ENCODE measurements around the gene LIN37.

LIN37 gene

DNA sequence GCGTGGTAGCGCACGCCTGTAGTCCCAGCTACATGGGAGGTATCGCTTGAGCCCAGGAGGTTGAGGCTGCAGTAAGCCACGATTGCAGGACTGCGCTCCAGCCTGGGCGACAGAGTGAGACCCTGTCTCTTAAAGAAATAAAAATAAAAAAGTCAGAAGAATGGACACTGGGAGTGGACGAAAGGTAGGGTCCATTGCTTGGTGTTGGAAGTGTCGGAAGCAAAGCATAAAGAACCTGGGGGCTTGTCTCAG is 26.6 kb downstream of the LIN37 start:
- DNase-seq (ENCODE audit: low read depth): no peak

GRCh38 chr19:35775298-35776101 is 27.1 kb downstream of the LIN37 start, which contains the start of gene ARHGAP33:
Gene ARHGAP33 (plus strand): TSS chr19:35775564. CDS start chr19:35775659, 95 bp downstream.
- peak; percentile 88 for DNase-seq (ENCODE audit: low read depth)

DNA sequence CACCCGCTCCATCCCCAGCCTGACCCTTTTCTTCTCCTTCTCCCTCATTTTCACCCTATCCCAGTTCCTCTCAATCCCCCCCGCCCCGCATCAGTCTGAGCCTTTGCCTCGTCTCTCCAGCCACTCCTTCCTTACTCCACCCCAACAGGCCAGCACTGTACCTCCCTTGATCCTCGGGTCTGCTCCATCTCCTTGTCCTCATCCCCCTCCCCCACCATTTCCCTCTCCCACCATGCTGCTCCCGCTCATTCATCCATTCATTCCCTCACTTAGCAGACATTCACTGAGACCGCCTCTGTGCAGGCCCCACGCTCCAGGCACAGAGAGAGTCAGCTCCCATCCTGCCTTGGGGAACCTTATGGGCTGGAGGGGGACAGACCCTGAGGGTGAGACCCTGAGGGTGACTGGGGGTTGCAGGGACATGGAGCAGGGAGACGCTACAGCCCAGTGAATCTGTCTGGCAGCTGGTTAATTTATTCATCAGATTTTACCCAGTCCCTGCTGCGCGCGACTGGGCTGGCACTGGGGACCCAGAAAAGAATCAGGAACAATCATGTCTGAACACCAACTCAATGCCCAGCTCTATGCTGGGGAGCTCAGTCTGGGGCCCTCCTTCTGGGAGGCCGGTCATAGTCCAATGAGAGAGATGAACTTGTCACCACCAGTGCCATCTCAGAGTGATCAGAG is 27.9 kb downstream of the LIN37 start:
- no peak for DNase-seq (ENCODE audit: low read depth)

DNA sequence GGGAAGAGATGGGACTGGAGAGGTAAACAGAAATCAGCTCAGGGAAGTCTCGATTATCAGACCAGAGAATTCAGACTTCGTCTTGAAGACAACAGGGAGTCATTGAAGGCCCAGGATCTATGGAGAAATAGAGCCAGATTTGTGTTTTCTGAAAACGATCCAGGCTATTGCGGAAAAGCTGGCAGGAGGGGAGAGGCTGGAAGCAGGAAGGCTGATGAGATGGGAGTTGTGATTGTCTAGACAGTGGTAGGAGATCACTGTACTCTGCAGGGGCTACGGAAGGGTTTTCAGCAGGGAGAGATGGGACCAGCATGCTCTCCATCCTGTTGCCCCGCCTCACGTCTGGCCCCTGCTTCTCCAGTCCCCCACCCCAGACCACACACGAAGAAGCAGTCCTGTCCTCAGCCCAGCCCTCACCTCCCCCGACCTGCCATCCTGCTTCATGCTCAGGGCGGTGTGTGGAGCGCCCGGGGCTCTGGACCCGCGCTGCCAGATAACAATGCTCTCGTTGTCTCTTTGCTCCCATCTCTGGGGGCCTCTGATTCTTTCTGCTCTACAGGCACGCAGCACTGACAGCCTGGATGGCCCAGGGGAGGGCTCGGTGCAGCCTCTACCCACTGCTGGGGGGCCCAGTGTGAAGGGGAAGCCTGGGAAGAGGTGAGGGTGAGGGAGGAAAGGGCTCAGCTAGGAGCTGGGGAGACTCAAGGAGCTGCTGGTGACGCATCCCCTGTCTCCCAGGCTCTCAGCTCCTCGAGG is 28.9 kb downstream of the LIN37 start:
- no peak for DNase-seq (ENCODE audit: low read depth)

- DNase-seq (ENCODE audit: low read depth): no peak
These were observed 29.6 kb downstream of the LIN37 start for GRCh38 chr19:35777961-35778360.

- DNase-seq (ENCODE audit: low read depth): no peak
These were observed 30.7 kb downstream of the LIN37 start for GRCh38 chr19:35779033-35779432.

- no peak for DNase-seq (ENCODE audit: low read depth)
These were observed 31.7 kb downstream of the LIN37 start for GRCh38 chr19:35780058-35780457.

DNA sequence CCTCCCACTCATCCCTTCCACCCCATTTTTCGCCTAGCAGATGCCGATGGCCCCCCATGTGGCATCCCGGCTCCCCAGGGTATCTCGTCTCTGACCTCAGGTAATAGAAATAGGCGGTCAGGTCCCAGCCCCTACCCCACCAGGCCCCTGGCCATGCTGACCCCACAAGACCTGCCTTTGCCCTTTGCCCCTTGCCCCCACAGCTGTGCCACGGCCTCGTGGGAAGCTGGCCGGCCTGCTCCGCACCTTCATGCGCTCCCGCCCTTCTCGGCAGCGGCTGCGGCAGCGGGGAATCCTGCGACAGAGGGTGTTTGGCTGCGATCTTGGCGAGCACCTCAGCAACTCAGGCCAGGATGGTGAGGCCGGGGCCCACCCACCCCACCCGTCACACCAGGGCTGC is 32.3 kb downstream of the LIN37 start:
- no peak for DNase-seq (ENCODE audit: low read depth)

DNA sequence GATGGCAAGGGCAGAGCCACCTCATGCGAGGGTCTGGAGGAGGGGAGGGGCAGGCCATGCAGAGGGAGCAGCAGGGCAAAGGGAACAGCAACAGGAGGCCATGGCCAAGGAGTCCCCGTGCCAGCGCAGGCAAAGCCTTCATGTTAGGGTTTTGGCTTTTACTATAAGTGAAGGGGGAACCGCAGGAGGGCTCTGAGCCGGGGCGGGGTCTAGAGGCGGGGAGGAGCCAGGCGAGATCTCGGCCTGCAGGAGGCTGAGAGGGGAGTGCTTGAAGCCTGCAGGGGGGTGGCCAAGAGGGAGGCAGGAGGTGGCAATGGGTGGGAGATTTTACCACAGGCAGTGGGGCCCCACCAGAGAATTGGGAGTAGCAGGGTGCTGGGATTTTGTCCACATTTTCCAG is 33.3 kb downstream of the LIN37 start:
- no peak for DNase-seq (ENCODE audit: low read depth)

DNA sequence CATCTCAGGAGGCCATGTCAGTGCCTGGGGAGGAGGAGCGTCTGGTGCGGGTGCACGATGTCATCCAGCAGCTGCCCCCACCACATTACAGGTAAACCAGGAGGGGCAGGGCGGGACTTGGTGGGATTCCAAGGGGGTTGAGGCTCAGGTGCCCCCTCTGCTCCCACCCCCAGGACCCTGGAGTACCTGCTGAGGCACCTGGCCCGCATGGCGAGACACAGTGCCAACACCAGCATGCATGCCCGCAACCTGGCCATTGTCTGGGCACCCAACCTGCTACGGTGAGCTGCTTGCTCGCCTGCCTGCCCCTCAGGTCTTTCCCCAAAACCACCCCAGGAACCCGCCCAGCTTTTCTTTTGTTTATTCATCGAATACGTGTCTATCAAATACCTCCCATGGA is 34.2 kb downstream of the LIN37 start:
- DNase-seq (ENCODE audit: low read depth): no peak

GRCh38 chr19:35783469-35784434 is 35.4 kb downstream of the LIN37 start:
- DNase-seq (ENCODE audit: low read depth): no peak

DNA sequence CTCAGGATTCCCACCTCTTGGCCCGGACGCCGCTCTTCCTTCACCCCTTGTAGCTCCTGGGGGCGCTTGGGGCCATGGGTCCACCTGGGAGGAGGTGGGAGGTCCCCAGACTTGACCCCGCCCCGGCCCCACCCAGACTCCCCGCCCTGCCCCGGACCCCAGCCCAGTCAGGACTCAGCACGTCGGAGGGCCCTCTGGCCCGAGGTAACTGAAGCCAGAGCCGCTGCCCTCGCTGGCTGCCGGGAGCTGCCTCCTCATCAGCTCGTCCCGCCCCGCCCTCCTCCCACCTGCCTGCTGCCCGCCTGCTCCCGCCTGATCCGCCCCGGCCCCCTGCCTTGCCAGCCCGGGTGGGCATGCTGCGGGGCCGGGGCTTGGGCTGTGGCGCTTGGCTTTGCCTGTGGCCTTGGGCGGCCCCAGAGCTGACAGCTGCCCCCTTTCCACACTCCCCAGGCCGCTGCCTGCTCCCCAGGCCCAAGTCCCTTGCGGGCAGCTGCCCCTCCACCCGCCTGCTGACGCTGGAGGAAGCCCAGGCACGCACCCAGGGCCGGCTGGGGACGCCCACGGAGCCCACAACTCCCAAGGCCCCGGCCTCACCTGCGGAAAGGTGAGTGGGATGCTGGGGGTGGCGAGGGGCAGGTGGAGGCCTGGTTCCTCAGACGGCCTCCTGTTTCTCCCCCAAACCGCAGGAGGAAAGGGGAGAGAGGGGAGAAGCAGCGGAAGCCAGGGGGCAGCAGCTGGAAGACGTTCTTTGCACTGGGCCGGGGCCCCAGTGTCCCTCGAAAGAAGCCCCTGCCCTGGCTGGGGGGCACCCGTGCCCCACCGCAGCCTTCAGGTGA is 36.3 kb downstream of the LIN37 start:
- DNase-seq (ENCODE audit: low read depth): no peak

DNA sequence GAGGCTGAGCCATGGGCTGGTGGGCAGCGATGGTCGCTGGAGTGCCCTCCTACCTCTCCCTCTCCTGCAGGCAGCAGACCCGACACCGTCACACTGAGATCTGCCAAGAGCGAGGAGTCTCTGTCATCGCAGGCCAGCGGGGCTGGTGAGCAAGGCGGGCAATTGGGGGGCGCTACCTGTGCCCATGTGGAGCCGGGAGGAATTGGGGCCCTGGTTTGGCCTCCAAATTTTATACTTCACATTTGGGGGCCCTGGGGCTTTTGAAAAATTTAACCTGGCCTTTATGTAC is 36.9 kb downstream of the LIN37 start:
- no peak for DNase-seq (ENCODE audit: low read depth)

DNA sequence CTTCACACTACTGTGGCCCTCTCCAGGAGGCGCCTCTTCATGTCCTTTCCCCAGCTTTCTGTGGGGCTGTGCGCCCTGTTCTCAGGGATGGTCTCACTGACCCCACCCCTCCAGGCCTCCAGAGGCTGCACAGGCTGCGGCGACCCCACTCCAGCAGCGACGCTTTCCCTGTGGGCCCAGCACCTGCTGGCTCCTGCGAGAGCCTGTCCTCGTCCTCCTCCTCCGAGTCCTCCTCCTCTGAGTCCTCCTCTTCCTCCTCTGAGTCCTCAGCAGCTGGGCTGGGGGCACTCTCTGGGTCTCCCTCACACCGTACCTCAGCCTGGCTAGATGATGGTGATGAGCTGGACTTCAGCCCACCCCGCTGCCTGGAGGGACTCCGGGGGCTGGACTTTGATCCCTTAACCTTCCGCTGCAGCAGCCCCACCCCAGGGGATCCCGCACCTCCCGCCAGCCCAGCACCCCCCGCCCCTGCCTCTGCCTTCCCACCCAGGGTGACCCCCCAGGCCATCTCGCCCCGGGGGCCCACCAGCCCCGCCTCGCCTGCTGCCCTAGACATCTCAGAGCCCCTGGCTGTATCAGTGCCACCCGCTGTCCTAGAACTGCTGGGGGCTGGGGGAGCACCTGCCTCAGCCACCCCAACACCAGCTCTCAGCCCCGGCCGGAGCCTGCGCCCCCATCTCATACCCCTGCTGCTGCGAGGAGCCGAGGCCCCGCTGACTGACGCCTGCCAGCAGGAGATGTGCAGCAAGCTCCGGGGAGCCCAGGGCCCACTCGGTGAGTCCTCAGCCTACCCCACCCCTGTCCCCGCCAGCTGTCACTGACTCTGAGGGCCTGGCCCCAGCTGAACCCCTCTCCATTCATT is 38.2 kb downstream of the LIN37 start:
- no peak for DNase-seq (ENCODE audit: low read depth)

- no peak for DNase-seq (ENCODE audit: low read depth)
These were observed 38.9 kb downstream of the LIN37 start for GRCh38 chr19:35787227-35787799.

- DNase-seq (ENCODE audit: low read depth): no peak
These were observed 40.0 kb downstream of the LIN37 start for GRCh38 chr19:35788205-35788960.

- DNase-seq (ENCODE audit: low read depth): no peak
These were observed 41.0 kb downstream of the LIN37 start for GRCh38 chr19:35789195-35789977.
